SU-DHL-6 (cell line): ENCODE data around the gene SUDS3.

ENCODE experiments used
- CTCF ChIP-seq: fragments of 200-600 bp; sonication (generic); IDR thresholded peaks from one replicate; pipeline ENCODE4 v1.5.1; 2017; ENCODE audit warnings: antibody characterized with exemption, mild to moderate bottlenecking, low read length, moderate library complexity; ENCODE audit not compliant: insufficient read depth, poor library complexity, severe bottlenecking
- EZH2phosphoT487 ChIP-seq: fragments of 200-600 bp; sonication (generic), shearing (Covaris generic); conservative IDR thresholded peaks from 2 replicates; pipeline ENCODE4 v1.6.1; 2018; ENCODE audit warnings: mild to moderate bottlenecking, antibody characterized with exemption, low read length, moderate library complexity, mixed read lengths

GRCh38 chr12:118345355-118345754, 31.0 kb upstream of the SUDS3 start:
- TF ChIP-seq CTCF (no peak), EZH2phosphoT487 (no peak)
